Measurements from ENCODE around the gene MRPL40.

Gene MRPL40

GRCh38 chr22:19432133-19432851 lies at the start of gene MRPL40:
Gene MRPL40 (plus strand): TSS chr22:19432545. CDS start chr22:19432555, 10 bp downstream.
- peak; percentile 32 for DNase-seq

DNA sequence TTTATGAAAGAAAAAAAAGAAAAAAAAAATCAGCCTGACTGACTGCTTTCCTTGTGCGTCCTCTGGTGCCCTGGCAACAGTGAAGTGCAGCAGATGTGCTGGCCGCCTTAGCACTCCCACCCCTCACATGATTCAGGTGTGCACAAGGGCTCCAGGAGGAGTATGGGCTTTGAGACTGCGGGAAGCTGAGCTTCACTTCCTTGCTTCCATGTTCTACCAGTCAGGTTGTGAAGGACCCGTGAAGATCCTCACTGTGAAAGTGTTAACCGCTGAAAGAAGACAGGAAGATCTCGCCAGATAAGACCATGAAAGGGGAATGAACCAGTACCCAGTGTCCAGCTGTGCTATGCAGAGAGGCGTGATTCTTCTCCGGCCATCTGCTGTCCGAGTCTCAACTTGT lies 49.1 kb upstream of the MRPL40 start:
- DNase-seq = no peak

DNA sequence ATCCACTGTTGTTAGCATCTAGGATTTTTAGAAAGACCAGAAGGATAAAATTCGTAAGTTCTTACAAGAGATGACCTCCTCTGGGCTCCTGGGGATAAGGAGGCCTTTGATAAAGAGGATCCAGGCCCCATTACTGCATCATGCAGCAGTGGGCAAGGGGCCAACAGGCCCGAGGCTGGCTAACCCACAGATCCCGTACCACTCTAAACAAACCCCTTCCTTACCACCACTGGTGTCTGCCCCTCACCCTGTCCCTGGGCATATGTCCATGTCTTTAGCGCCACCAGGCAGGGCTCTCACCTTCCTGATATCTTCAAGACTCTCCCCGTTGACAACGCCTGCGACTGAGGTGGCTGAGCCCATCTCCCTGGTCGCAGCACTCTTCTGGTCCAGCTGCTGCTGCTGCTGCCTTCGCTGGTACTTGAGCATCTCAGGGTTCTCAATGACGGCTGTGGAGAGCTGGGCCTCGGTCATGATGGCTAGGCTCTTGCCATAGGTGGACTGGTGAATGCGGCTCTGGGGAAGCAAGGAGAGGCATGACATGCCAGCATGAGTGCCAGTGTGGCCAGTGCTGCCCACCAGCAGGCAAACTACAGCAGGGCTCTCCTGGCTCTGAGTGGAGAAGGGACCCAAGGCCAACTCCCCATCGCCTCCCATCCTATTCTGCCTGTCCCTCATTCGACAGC lies 47.0 kb upstream of the MRPL40 start:
- no peak for DNase-seq

- no peak for DNase-seq
These were observed 46.1 kb upstream of the MRPL40 start for GRCh38 chr22:19386248-19386647.

DNA sequence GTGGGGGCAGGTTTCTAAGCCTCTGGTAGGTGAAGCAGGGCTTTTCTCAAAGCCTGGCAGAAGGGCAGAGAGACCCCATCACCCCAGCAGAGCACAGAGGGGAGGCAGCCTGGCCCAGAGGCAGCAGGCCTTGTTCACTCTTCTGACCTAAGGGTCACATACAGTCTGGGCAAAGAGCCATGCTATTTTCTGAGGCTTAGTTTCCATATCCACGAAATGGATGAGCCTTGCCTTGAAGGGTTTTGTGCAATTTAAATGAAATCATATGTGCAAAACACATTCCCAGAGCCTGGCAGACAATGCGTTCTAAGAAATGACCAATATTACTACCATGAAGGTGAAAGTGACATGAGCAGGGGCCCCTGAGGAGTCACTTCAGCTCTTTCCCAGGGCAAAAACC lies 45.3 kb upstream of the MRPL40 start:
- no peak for DNase-seq

DNA sequence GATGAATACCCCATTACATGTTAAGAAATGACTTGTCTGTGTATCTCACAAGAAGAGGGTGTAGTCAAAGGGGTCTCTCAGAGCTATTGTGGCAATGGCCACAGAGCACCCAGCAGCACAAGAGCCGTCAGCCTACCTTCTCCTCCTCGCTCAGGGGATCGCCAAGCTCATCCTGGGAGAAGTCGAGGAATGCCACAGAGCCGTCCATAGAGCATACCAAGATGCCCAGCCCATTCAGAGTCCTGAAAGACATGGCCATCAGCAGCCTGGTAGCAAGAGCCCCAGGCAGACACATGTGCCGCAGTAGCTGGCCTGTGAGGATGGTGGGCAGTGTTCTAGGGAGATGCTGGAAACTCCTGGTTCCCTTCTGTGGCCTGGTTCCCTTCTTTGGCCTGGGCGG lies 44.8 kb upstream of the MRPL40 start:
- DNase-seq = no peak

- no peak for DNase-seq
These were observed 38.6 kb upstream of the MRPL40 start for GRCh38 chr22:19393704-19394103.

DNA sequence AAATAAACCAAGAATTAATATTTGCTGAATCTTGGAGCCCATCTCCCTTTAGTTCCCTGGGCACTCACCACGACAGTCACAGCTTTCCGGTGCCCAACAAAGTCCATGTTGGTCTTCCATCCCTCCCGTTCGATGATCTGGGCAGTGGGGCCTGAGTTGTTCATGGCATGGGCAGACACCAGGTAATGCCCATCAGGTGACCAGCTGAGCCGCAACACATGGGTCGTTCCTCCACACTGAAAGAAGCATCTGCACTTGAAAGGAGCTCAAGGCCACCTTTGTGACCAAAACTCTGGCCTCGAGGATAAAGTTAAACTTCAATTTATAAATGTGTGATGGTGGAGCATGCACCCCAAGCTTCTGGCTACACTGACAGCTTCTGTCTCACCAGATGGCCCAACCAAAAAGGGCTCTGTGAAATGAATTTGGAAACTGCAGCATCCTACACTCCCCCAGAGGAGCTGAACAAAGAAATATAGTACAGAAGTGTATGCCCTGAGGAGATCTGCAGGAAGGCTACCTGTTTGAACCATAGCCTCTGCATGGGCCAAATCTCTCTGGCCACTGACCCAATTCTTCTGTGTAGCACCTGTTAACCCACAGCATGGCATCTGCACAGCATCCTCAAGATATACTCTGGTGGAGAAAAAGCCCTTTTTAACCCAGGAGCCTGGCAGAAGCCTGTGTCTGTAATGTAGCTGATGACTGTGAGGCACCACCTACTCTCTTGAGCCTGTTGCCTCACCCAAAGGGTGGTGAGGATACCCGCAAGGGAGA lies 37.9 kb upstream of the MRPL40 start:
- no peak for DNase-seq

DNA sequence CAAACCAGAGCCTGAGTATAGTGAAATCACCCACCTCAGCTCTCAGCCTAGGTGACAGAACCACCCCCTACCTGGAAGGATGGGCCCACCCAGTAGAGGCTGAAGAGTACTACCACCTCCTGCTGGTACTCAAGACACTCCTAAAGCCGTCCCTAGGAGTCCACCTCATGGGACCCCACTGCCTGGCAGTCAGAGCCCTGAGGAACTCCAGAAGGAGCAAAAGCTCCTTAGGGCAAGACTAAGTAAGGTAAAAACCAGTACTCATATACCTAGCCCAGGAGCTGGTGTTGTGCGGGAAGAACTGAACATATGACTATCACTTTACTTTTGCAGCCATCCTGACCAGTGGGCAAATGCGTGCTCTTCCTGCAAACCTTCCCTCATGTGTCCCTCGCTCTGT lies 37.1 kb upstream of the MRPL40 start:
- DNase-seq = no peak

GRCh38 chr22:19396561-19396933 lies 35.8 kb upstream of the MRPL40 start:
- DNase-seq = no peak

DNA sequence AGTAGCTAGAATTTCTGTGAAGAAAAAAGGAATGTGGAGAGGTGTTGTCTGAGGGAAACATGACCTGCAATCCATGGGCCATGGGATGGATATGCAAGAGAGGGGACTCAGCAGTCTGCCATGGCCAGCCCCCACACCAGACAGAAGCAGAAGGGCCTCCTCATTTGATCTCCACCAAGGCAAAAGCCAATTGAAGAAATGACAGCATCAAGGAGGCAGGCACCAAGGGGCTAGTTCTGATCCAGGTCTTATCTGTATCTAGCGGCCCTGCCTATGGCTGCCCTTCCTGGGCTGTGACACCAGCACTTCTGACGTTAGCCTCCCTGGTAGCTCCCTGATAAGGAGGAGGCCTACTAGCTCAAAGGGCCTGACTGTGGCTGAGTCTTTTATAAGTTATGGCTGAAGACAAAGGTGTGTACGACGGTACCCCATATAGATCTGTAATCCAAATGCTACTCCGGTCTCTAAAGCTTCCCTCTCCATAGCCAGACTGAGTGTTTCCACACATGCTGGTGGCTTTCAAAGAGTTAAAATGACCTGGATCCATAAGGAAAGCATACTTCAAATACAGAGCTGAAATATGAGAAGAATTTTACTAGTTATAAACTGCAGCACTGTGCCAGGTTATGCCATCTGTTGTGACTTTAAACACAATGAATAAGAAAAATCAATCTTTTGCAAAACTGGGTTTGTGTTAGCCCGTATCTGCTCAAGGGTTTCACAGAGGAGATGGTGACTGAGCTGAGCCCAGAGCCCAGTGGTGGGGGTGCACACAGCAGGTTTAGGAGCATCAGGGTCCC lies 35.2 kb upstream of the MRPL40 start:
- DNase-seq = no peak

- no peak for DNase-seq
These were observed 34.6 kb upstream of the MRPL40 start for GRCh38 chr22:19397734-19398104.

DNA sequence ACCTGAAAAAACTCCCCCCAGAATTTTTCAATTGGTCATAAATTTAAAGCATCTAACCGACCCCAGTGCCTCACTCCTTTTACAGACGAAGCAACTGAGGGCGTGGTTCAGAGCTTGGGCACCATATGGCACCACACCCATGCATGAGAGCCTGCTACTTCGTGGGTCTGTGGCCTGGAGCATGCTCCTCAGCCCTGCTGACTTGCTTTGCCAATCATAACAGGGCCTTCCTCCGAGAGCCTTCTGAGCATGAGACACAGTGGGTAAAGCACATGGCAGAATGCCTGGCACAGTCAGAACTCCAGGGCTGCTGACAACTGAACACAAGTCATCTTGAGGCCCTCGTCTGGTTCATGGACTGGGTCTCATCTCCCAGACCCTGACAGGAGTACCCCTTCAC lies 34.1 kb upstream of the MRPL40 start:
- no peak for DNase-seq

GRCh38 chr22:19398652-19399051 lies 33.7 kb upstream of the MRPL40 start:
- no peak for DNase-seq

- DNase-seq = no peak
These were observed 31.5 kb upstream of the MRPL40 start for GRCh38 chr22:19400881-19401280.

- no peak for DNase-seq
These were observed 30.9 kb upstream of the MRPL40 start for GRCh38 chr22:19401483-19401882.

GRCh38 chr22:19402642-19403191 lies 29.6 kb upstream of the MRPL40 start:
- DNase-seq = no peak

GRCh38 chr22:19404676-19405075 lies 27.7 kb upstream of the MRPL40 start:
- DNase-seq = no peak

DNA sequence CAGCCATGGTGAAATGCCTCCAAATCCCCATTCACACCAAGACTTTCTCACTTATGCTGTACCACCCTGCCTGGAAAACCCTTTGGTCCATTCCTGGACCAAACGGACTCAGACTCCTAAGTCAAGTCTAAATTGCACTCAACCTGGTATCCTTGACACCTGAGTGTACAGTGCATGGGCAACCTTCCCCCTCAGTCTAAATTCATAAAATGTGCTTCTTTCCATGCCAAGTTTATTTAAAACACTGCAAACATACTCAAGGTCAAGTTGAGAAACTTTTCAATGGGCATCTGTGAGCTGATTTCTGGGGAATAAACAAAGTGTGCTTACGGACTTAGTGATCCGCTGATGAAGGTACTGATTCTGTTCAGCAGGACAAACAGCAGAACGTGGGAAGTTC lies 27.2 kb upstream of the MRPL40 start:
- no peak for DNase-seq

- no peak for DNase-seq
These were observed 26.7 kb upstream of the MRPL40 start for GRCh38 chr22:19405652-19406051.

DNA sequence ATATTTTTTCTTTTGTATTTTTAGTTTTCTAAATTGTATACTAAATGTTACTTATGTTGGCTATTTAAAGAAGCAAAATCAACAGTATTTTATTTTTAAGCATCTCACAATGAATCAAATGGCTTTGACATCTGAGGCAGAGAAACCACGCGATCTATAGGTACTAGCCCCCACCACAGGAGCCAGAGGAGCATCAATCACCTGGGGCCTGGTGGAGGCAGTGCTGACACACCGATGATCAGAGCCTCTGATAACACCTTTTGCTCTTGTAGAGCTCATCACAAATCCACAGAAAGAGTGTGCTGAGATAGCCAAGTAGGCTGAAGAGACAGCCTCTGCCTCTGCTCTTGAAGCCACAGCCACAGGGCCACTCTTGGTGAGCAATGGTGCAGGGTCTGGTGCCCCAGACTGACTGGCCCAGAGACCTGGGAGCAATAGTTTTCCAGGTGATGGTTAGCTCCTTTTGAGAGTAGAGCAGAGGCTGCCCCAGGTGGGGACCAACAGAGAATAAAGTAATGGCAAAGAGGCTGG lies 26.0 kb upstream of the MRPL40 start:
- no peak for DNase-seq

- DNase-seq = no peak
These were observed 25.5 kb upstream of the MRPL40 start for GRCh38 chr22:19406846-19407245.
